Fibroblast of lung (primary cell): ENCODE data around the gene AADACL2. TPM values are rescaled to one million over a fixed set of nuclear protein-coding genes. Genes with fewer than 3 reads are reported as not detected.
"Not testable (repeated sequence)": the region's sequence is repeated elsewhere in the genome, so short reads cannot be mapped to it uniquely, and the experiment has no call there.

Source experiments
- DNase-seq, 2 donors: peaks; one replicate each; pipeline versions ENCODE4 v3.0.0 to v3.0.0-alpha.2; 2010; ENCODE audit warnings: low read depth in 2 of 2
- H2AFZ ChIP-seq: 2 replicates; pipeline ENCODE4 v1.5.1; 2012; ENCODE audit warnings: low read length, control low read depth, inconsistent platforms
- H3K27ac ChIP-seq: 2 replicates; pipeline ENCODE4 v1.5.1; 2011; ENCODE audit warnings: low read length, control low read depth; ENCODE audit not compliant: insufficient read depth
- H3K27me3 ChIP-seq: 2 replicates; pipeline ENCODE4 v1.5.1; 2011; ENCODE audit warnings: mild to moderate bottlenecking, low read length; ENCODE audit not compliant: control insufficient read depth, insufficient read depth
- H3K36me3 ChIP-seq: 2 replicates; pipeline ENCODE4 v1.5.1; 2011; ENCODE audit warnings: low read length; ENCODE audit not compliant: control insufficient read depth, insufficient read depth
- H3K4me1 ChIP-seq: 2 replicates; pipeline ENCODE4 v1.5.1; 2011; ENCODE audit warnings: low read length; ENCODE audit not compliant: control insufficient read depth, insufficient read depth; ENCODE audit errors: extremely low read depth
- H3K4me2 ChIP-seq: 2 replicates; pipeline ENCODE4 v1.5.1; 2011; ENCODE audit warnings: low read length, control low read depth; ENCODE audit not compliant: insufficient read depth; ENCODE audit errors: extremely low read depth
- H3K4me3 ChIP-seq, 4 experiments: fragments of 200-600 bp in 1 of 4; sonication (generic) in 1 of 4; replicated peaks in 1 of 4; 2 replicates each; pipeline ENCODE4 v1.5.1; 2011 to 2016; ENCODE audit warnings: low read length in 4 of 4, low read depth in 3 of 4, mild to moderate bottlenecking in 3 of 4, control low read depth in 2 of 4, inconsistent platforms in 1 of 4, mixed read lengths in 1 of 4; ENCODE audit not compliant: insufficient read depth in 1 of 4; ENCODE audit errors: control extremely low read depth in 1 of 4
- H3K79me2 ChIP-seq: 2 replicates; pipeline ENCODE4 v1.5.1; 2012; ENCODE audit warnings: mild to moderate bottlenecking, low read length, inconsistent platforms; ENCODE audit not compliant: control insufficient read depth, insufficient read depth
- H3K9ac ChIP-seq: 2 replicates; pipeline ENCODE4 v1.5.1; 2011; ENCODE audit warnings: mild to moderate bottlenecking, low read length, control low read depth; ENCODE audit not compliant: insufficient read depth
- H3K9me3 ChIP-seq: 2 replicates; pipeline ENCODE4 v1.5.1; 2012; ENCODE audit warnings: low read depth, low read length; ENCODE audit not compliant: control insufficient read depth, insufficient read depth
- H4K20me1 ChIP-seq: 2 replicates; pipeline ENCODE4 v1.5.1; 2011; ENCODE audit warnings: low read length; ENCODE audit not compliant: control insufficient read depth, insufficient read depth; ENCODE audit errors: extremely low read depth
- EZH2 ChIP-seq: IDR thresholded peaks from 2 replicates; pipeline ENCODE4 v1.5.1; 2012; ENCODE audit warnings: low read length, control low read depth, mild to moderate bottlenecking; ENCODE audit errors: missing control alignments
- polyA plus RNA-seq, 2 donors: library from polyadenylated mRNA; depleted of rRNA in 1 of 2; stranded (reverse) in 1 of 2; unstranded in 1 of 2; fragments of >200 nt; gene quantifications; 2 replicates each; pipeline ENCODE4 v1.2.1, GENCODE V29; 2011 to 2012; ENCODE audit warnings: missing spikeins in 1 of 2
- total RNA-seq: library from RNA; depleted of rRNA; stranded (reverse); fragments of >200 nt; gene quantifications from 2 replicates; pipeline ENCODE4 v1.2.1, GENCODE V29; 2014
- TF ChIP-seq, protein P1 (sequence below), 2 donors: IDR thresholded peaks in 1 of 2; conservative IDR thresholded peaks in 1 of 2; 1 replicate in 1 of 2; 2 replicates in 1 of 2; pipeline ENCODE4 v1.5.1; 2011 to 2012; ENCODE audit warnings: low read length in 2 of 2, control low read depth in 1 of 2, inconsistent platforms in 1 of 2, low read depth in 1 of 2, mild to moderate bottlenecking in 1 of 2

AADACL2 gene
- total and polyA plus RNA-seq, 2 donors (not counting 1 experiment from before 2014, with no cell fraction given), result not detected

DNA sequence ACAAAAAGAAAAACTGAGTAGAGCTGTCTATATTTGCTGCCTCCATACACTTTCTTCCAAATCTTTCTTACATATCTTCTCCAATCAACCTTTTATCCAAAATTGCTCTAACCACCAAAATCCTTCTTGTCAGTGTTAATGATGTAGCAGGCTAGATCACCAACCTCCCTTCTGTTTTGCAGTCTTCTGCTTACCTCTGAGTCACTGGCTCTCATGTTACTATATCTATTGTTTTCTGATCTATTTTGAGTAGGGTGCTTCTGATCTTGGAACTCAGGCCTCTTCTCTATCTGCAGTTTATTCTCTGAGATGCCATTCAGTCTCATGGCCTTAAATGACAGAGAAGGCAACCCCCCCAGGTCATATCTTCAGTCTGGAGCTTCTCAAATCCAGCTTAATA lies 53.9 kb downstream of the AADACL2 start:
- Histone ChIP-seq H3K36me3 (no peaks in the 10 kb centered on the region), H3K4me2 (no peak overlapping the region), H3K27ac (no peak overlapping the region), H3K4me3 (no peak overlapping the region), H3K27me3 (no peaks in the 10 kb centered on the region), H3K79me2 (no peaks in the 10 kb centered on the region), H3K9ac (no peak overlapping the region), H2AFZ (no peak overlapping the region), H4K20me1 (no peaks in the 10 kb centered on the region), H3K9me3 (no peaks in the 10 kb centered on the region), H3K4me1 (no peaks in the 10 kb centered on the region)
- peak in 1 of 2 donors; percentile 48 for DNase-seq
- no peak for TF ChIP-seq EZH2
- TF ChIP-seq, protein P1, sequence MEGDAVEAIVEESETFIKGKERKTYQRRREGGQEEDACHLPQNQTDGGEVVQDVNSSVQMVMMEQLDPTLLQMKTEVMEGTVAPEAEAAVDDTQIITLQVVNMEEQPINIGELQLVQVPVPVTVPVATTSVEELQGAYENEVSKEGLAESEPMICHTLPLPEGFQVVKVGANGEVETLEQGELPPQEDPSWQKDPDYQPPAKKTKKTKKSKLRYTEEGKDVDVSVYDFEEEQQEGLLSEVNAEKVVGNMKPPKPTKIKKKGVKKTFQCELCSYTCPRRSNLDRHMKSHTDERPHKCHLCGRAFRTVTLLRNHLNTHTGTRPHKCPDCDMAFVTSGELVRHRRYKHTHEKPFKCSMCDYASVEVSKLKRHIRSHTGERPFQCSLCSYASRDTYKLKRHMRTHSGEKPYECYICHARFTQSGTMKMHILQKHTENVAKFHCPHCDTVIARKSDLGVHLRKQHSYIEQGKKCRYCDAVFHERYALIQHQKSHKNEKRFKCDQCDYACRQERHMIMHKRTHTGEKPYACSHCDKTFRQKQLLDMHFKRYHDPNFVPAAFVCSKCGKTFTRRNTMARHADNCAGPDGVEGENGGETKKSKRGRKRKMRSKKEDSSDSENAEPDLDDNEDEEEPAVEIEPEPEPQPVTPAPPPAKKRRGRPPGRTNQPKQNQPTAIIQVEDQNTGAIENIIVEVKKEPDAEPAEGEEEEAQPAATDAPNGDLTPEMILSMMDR (conservative IDR thresholded peaks at IDR 0.05 in 1 of 2, IDR thresholded peaks at IDR 0.05 in 1 of 2; ENCODE audit: low read depth in 1 of 2, low read length in 2 of 2), result no peak

DNA sequence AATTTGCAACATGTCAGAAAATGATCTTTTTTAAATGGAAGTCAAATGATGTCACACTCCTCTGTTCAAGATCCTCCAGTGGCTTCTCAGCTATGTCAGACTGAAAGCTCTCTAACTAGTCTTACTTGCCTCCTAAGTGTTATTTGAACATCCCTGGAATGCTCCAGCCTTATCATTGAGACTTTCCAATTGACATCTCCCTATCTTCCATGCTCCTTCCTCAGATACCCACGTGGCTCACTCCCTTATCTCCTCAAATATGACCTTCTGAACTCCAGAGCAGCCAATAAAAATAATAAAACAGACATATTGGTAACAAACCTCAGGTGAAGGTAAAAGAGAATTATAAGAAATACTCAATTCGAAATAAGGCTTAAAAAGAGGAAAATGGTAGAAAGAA lies 54.7 kb downstream of the AADACL2 start:
- no peaks in the 10 kb centered on the region for H3K4me1 ChIP-seq
- TF ChIP-seq EZH2, result no peak
- no peak overlapping the region for H2AFZ ChIP-seq
- no peaks in the 10 kb centered on the region for H3K9me3 ChIP-seq
- no peak overlapping the region for H3K9ac ChIP-seq
- no peak overlapping the region for H3K27ac ChIP-seq
- H3K79me2 ChIP-seq, result no peaks in the 10 kb centered on the region
- H4K20me1 ChIP-seq, result no peaks in the 10 kb centered on the region
- H3K27me3 ChIP-seq, result no peaks in the 10 kb centered on the region
- no peak overlapping the region for H3K4me2 ChIP-seq
- DNase-seq, result no peak
- no peaks in the 10 kb centered on the region for H3K36me3 ChIP-seq
- no peak overlapping the region for H3K4me3 ChIP-seq

DNA sequence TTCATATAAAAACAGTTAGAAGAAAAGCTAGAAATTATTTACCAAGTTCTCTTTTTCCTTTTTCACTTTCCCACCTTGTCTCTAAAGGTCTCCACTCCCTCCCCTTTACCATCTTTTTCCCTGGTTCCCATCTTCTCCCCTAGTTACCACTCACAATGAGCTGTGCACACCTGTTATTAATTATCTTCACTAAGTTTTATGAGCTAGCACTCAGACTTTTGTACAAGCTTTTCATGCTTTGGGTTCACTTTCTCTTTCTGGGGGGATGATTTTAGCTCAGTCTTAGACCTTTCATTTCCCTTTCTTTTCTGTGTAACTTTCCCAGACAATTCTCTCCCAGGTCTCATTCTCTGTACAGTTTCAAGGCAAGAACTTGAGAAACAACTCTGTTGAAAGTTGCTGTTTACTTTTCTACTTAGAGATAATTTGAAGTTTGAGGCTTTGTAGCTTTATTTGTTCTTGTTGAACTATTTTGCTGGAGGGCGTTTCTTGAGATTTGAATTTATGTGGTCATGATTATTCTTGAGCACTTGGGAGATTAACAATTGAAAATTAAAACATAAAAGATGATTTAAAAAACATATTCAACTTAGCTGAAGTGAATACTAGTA lies 56.2 kb downstream of the AADACL2 start:
- DNase-seq, result no peak
- no peak for TF ChIP-seq EZH2
- TF ChIP-seq, protein P1 (conservative IDR thresholded peaks at IDR 0.05 in 1 of 2, IDR thresholded peaks at IDR 0.05 in 1 of 2; ENCODE audit: low read depth in 1 of 2, low read length in 2 of 2), result no peak
- no peak overlapping the region for H3K9ac ChIP-seq

DNA sequence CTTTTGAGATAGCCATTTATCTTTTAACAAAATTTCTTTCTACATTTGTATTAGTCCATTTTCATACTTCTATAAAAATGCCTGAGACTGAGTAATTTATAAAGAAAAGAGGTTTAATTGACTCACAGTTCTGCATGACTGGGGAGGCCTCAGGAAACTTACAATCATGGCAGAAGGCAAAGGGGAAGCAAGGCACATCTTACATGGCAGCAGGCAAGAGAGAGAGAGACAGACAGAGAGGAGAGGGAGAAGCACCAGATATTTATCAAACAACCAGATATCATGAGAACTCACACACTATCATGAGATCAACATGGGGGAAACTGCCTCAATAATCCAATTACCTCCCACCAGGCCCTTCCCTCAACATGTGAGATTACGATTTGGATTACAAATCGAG lies 57.0 kb downstream of the AADACL2 start:
- H3K9ac ChIP-seq, H3K9me3 ChIP-seq, DNase-seq, H3K4me3 ChIP-seq, H3K27me3 ChIP-seq, H3K36me3 ChIP-seq, H3K79me2 ChIP-seq, H3K4me2 ChIP-seq, H2AFZ ChIP-seq, H3K4me1 ChIP-seq, H4K20me1 ChIP-seq, H3K27ac ChIP-seq: not testable (repeated sequence)

More for the DNA sequence above, 56.2 kb downstream of the AADACL2 start:
- H3K36me3 ChIP-seq, result no peaks in the 10 kb centered on the region
- no peak overlapping the region for H3K27ac ChIP-seq
- no peak overlapping the region for H2AFZ ChIP-seq
- H3K27me3 ChIP-seq, result no peaks in the 10 kb centered on the region
- H3K4me1 ChIP-seq, result no peaks in the 10 kb centered on the region
- no peaks in the 10 kb centered on the region for H3K9me3 ChIP-seq
- no peak overlapping the region for H3K4me2 ChIP-seq
- no peak overlapping the region for H3K4me3 ChIP-seq
- H4K20me1 ChIP-seq, result no peaks in the 10 kb centered on the region
- H3K79me2 ChIP-seq, result no peaks in the 10 kb centered on the region
